ENCODE results near the gene TOMM40. TPM values are rescaled to one million over a fixed set of nuclear protein-coding genes. Genes with fewer than 3 reads are reported as not detected.

Gene TOMM40
- total and polyA plus RNA-seq, 9 of the 15 experiments (the other 6 are each of a cell fraction or from before 2014, with no cell fraction given), result 0.89 to 290 (median 160) TPM

DNA sequence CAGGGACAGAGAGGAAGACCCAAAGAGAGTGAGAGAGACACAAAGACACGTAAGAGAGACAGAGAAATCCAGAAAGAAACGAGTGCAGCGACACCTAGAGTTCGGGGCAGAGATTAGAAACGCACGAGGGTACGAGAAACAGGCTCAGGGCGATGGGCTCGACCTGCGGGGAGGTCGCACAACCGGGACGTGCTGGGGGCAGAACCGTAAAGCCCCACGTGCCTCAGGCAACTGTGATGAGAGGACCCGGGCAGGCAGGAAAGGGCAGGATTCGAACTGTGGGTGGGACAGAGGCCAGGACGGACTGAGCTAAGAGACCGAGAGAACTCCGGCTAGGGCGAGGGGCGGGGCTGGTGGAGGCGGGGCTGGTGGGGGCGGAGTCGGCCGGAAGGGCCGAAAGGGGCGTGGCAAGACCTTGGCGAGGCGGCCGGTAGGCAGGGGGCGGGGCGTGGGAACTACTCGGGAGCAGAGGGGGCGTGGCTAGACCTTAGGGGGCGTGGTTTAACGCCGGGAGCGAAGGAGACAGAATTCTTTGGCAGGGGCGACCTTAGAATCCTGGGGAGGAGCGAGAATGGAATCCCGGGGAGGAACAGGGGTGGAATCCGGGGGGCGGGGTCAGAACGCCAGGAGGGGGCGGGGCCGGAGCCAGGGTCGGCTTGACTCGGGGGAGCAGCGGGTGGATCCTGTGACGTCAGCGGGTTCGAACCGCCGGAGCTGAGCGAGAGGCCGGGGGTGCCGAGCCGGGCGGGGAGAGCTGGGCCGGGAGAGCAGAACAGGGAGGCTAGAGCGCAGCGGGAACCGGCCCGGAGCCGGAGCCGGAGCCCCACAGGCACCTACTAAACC is 45.2 kb upstream of the TOMM40 start, which contains the start of gene NECTIN2 (continued):
- TF ChIP-seq, protein P1, sequence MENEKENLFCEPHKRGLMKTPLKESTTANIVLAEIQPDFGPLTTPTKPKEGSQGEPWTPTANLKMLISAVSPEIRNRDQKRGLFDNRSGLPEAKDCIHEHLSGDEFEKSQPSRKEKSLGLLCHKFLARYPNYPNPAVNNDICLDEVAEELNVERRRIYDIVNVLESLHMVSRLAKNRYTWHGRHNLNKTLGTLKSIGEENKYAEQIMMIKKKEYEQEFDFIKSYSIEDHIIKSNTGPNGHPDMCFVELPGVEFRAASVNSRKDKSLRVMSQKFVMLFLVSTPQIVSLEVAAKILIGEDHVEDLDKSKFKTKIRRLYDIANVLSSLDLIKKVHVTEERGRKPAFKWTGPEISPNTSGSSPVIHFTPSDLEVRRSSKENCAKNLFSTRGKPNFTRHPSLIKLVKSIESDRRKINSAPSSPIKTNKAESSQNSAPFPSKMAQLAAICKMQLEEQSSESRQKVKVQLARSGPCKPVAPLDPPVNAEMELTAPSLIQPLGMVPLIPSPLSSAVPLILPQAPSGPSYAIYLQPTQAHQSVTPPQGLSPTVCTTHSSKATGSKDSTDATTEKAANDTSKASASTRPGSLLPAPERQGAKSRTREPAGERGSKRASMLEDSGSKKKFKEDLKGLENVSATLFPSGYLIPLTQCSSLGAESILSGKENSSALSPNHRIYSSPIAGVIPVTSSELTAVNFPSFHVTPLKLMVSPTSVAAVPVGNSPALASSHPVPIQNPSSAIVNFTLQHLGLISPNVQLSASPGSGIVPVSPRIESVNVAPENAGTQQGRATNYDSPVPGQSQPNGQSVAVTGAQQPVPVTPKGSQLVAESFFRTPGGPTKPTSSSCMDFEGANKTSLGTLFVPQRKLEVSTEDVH (IDR thresholded peaks at IDR 0.05; ENCODE audit: low read depth, partially characterized antibody), result peak; percentile 38
- no peak for TF ChIP-seq ZNF561 (CRISPR knock-in tag; conservative IDR thresholded peaks at IDR 0.05)
- no peak for TF ChIP-seq ZNF785 (CRISPR knock-in tag; IDR thresholded peaks at IDR 0.05)
- TF ChIP-seq, protein P2, sequence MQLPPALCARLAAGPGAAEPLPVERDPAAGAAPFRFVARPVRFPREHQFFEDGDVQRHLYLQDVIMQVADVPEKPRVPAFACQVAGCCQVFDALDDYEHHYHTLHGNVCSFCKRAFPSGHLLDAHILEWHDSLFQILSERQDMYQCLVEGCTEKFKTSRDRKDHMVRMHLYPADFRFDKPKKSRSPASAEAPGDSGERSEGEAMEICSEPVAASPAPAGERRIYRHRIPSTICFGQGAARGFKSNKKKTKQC (CRISPR knock-in tag; IDR thresholded peaks at IDR 0.05), result no peak
- no peak for TF ChIP-seq DMBX1 (CRISPR knock-in tag; IDR thresholded peaks at IDR 0.05; ENCODE audit: borderline replicate concordance)
- TF ChIP-seq ZFP30 (CRISPR knock-in tag; IDR thresholded peaks at IDR 0.05; ENCODE audit: borderline replicate concordance), result no peak
- TF ChIP-seq, protein P3, sequence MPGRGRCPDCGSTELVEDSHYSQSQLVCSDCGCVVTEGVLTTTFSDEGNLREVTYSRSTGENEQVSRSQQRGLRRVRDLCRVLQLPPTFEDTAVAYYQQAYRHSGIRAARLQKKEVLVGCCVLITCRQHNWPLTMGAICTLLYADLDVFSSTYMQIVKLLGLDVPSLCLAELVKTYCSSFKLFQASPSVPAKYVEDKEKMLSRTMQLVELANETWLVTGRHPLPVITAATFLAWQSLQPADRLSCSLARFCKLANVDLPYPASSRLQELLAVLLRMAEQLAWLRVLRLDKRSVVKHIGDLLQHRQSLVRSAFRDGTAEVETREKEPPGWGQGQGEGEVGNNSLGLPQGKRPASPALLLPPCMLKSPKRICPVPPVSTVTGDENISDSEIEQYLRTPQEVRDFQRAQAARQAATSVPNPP (IDR thresholded peaks at IDR 0.05; ENCODE audit: borderline replicate concordance, insufficient read depth, insufficient read length), result no peak
- TF ChIP-seq, protein P4, sequence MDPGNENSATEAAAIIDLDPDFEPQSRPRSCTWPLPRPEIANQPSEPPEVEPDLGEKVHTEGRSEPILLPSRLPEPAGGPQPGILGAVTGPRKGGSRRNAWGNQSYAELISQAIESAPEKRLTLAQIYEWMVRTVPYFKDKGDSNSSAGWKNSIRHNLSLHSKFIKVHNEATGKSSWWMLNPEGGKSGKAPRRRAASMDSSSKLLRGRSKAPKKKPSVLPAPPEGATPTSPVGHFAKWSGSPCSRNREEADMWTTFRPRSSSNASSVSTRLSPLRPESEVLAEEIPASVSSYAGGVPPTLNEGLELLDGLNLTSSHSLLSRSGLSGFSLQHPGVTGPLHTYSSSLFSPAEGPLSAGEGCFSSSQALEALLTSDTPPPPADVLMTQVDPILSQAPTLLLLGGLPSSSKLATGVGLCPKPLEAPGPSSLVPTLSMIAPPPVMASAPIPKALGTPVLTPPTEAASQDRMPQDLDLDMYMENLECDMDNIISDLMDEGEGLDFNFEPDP (CRISPR knock-in tag; IDR thresholded peaks at IDR 0.05), result 0 out of 2 replicates have a peak, but pooled peaks have one; percentile 51
- TF ChIP-seq, protein P5, sequence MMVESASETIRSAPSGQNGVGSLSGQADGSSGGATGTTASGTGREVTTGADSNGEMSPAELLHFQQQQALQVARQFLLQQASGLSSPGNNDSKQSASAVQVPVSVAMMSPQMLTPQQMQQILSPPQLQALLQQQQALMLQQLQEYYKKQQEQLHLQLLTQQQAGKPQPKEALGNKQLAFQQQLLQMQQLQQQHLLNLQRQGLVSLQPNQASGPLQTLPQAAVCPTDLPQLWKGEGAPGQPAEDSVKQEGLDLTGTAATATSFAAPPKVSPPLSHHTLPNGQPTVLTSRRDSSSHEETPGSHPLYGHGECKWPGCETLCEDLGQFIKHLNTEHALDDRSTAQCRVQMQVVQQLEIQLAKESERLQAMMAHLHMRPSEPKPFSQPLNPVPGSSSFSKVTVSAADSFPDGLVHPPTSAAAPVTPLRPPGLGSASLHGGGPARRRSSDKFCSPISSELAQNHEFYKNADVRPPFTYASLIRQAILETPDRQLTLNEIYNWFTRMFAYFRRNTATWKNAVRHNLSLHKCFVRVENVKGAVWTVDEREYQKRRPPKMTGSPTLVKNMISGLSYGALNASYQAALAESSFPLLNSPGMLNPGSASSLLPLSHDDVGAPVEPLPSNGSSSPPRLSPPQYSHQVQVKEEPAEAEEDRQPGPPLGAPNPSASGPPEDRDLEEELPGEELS (CRISPR knock-in tag; IDR thresholded peaks at IDR 0.05; ENCODE audit: borderline replicate concordance), result no peak
- TF ChIP-seq NCOA6 (IDR thresholded peaks at IDR 0.05), result no peak
- 0 out of 2 replicates have a peak, but pooled peaks have one; percentile 23 for TF ChIP-seq GABPB1 (CRISPR knock-in tag; IDR thresholded peaks at IDR 0.05)
- TF ChIP-seq KAT2B (IDR thresholded peaks at IDR 0.05; ENCODE audit: low read depth, low read length), result no peak
- TF ChIP-seq TBP (optimal IDR thresholded peaks at IDR 0.05; ENCODE audit: low read depth, low read length), result peak; percentile 78
- TF ChIP-seq BDP1 (IDR thresholded peaks at IDR 0.05; ENCODE audit: insufficient read depth, insufficient read length), result no peak
- no peak for TF ChIP-seq CBX3 (IDR thresholded peaks at IDR 0.05; ENCODE audit: borderline replicate concordance in 1 of 2, low read length in 2 of 2)
- TF ChIP-seq MIER1 (IDR thresholded peaks at IDR 0.05; ENCODE audit: low read depth), result no peak
- peak; percentile 97 for TF ChIP-seq GATAD2A (IDR thresholded peaks at IDR 0.05)
- TF ChIP-seq HNRNPUL1 (IDR thresholded peaks at IDR 0.05; ENCODE audit: low read length), result no peak

All from K562 (cell line).